Measurements from ENCODE around the gene PCNX2. TPM values are rescaled to one million over a fixed set of nuclear protein-coding genes. Genes with fewer than 3 reads are reported as not detected.

Gene PCNX2
- polyA plus RNA-seq, 3 donors, result 0.29 to 7.9 (median 0.62) TPM

- Histone ChIP-seq H3K79me2 (ENCODE audit: insufficient read depth, low read length) (no peaks in the 10 kb centered on the region), H3K9ac (ENCODE audit: insufficient read depth, low read length, poor library complexity, severe bottlenecking) (no peak overlapping the region), H3K4me3 (replicated peaks in 1 of 3; ENCODE audit: low read depth in 2 of 3, low read length in 3 of 3) (no peak overlapping the region), H3K36me3 (replicated peaks in 1 of 2; ENCODE audit: control insufficient read depth in 1 of 2, insufficient read depth in 2 of 2, low read length in 2 of 2) (no peaks in the 10 kb centered on the region), H3K27ac (ENCODE audit: low read depth in 1 of 2, low read length in 2 of 2) (no peak overlapping the region), H4K20me1 (ENCODE audit: insufficient read depth, low read length) (no peaks in the 10 kb centered on the region), H2AFZ (ENCODE audit: insufficient read depth, low read depth, low read length, poor library complexity, severe bottlenecking) (no peak overlapping the region), H3K4me1 (ENCODE audit: control insufficient read depth in 1 of 2, insufficient read depth in 2 of 2, low read length in 2 of 2) (no peaks in the 10 kb centered on the region), H3K9me3 (replicated peaks in 1 of 2; ENCODE audit: control insufficient read depth in 1 of 2, insufficient read depth in 1 of 2, low read length in 2 of 2) (no peaks in the 10 kb centered on the region), H3K27me3 (ENCODE audit: control insufficient read depth in 2 of 2, insufficient read depth in 2 of 2, low read length in 2 of 2) (no peaks in the 10 kb centered on the region), H3K4me2 (replicated peaks; ENCODE audit: extremely low read depth, low read length, poor library complexity, severe bottlenecking) (no peak overlapping the region)
- Mint-ChIP-seq H3K36me3 (peaks cover 4 to 22% of the 10 kb centered on the region in 2 donors), H3K9me3 (no peaks in the 10 kb centered on the region), H3K27ac (no peak overlapping the region), H3K4me1 (peaks cover 3% of the 10 kb centered on the region), H3K4me3 (no peak overlapping the region), H3K27me3 (ENCODE audit: low read depth in 3 of 3) (peaks cover 0 to 3% (median 0%) of the 10 kb centered on the region in 3 donors)
- intact Hi-C loops (cut with micrococcal nuclease), result no loop called here
- no peak for DNase-seq
- 100% methylated on average over 1 of the region's 1 CpG for WGBS (ENCODE audit: insufficient coverage)
- TF ChIP-seq, protein P1, sequence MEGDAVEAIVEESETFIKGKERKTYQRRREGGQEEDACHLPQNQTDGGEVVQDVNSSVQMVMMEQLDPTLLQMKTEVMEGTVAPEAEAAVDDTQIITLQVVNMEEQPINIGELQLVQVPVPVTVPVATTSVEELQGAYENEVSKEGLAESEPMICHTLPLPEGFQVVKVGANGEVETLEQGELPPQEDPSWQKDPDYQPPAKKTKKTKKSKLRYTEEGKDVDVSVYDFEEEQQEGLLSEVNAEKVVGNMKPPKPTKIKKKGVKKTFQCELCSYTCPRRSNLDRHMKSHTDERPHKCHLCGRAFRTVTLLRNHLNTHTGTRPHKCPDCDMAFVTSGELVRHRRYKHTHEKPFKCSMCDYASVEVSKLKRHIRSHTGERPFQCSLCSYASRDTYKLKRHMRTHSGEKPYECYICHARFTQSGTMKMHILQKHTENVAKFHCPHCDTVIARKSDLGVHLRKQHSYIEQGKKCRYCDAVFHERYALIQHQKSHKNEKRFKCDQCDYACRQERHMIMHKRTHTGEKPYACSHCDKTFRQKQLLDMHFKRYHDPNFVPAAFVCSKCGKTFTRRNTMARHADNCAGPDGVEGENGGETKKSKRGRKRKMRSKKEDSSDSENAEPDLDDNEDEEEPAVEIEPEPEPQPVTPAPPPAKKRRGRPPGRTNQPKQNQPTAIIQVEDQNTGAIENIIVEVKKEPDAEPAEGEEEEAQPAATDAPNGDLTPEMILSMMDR (IDR thresholded peaks at IDR 0.05), result no peak
These were observed 84.4 kb downstream of the PCNX2 start for GRCh38 chr1:233211106-233211505.

GRCh38 chr1:233209481-233209880 lies 86.0 kb downstream of the PCNX2 start:
- no peaks in the 10 kb centered on the region for H3K4me1 ChIP-seq (ENCODE audit: control insufficient read depth in 1 of 2, insufficient read depth in 2 of 2, low read length in 2 of 2)
- Mint-ChIP-seq H3K27ac (no peak overlapping the region), H3K4me3 (no peak overlapping the region), H3K4me1 (peaks cover 3% of the 10 kb centered on the region), H3K9me3 (no peaks in the 10 kb centered on the region), H3K36me3 (peaks cover 4 to 25% of the 10 kb centered on the region in 2 donors), H3K27me3 (ENCODE audit: low read depth in 3 of 3) (peaks cover 0 to 3% (median 1%) of the 10 kb centered on the region in 3 donors)
- H3K79me2 ChIP-seq (ENCODE audit: insufficient read depth, low read length), result no peaks in the 10 kb centered on the region
- DNase-seq, result no peak
- H3K9me3 ChIP-seq (replicated peaks in 1 of 2; ENCODE audit: control insufficient read depth in 1 of 2, insufficient read depth in 1 of 2, low read length in 2 of 2), result no peaks in the 10 kb centered on the region
- no peaks in the 10 kb centered on the region for H3K36me3 ChIP-seq (replicated peaks in 1 of 2; ENCODE audit: control insufficient read depth in 1 of 2, insufficient read depth in 2 of 2, low read length in 2 of 2)
- WGBS (ENCODE audit: insufficient coverage), result no CpG with 5 or more reads among the region's 2 CpGs
- no peaks in the 10 kb centered on the region for H3K27me3 ChIP-seq (ENCODE audit: control insufficient read depth in 2 of 2, insufficient read depth in 2 of 2, low read length in 2 of 2)
- no peak overlapping the region for H3K9ac ChIP-seq (ENCODE audit: insufficient read depth, low read length, poor library complexity, severe bottlenecking)
- H3K4me2 ChIP-seq (replicated peaks; ENCODE audit: extremely low read depth, low read length, poor library complexity, severe bottlenecking), result no peak overlapping the region
- no peaks in the 10 kb centered on the region for H4K20me1 ChIP-seq (ENCODE audit: insufficient read depth, low read length)
- H3K4me3 ChIP-seq (replicated peaks in 1 of 3; ENCODE audit: low read depth in 2 of 3, low read length in 3 of 3), result no peak overlapping the region
- H2AFZ ChIP-seq (ENCODE audit: insufficient read depth, low read depth, low read length, poor library complexity, severe bottlenecking), result no peak overlapping the region
- TF ChIP-seq, protein P1 (IDR thresholded peaks at IDR 0.05), result no peak
- intact Hi-C loops (cut with micrococcal nuclease), result no loop called here
- no peak overlapping the region for H3K27ac ChIP-seq (ENCODE audit: low read depth in 1 of 2, low read length in 2 of 2)

Measured in CD14-positive monocyte (primary cell).